Midbrain (tissue), 1 donor: ENCODE measurements around the gene KRT78.
"Not testable (repeated sequence)": the region's sequence is repeated elsewhere in the genome, so short reads cannot be mapped to it uniquely, and the experiment has no call there.

ENCODE experiments used
- DNase-seq: peaks from one replicate; lab custom pipeline; 2025; lab: John Stamatoyannopoulos, UW

Gene KRT78

GRCh38 chr12:52848661-52849255, at the start of gene KRT78:
KRT78 (minus strand) TSS chr12:52848994; CDS start chr12:52848930, 64 bp downstream.
- no peak for DNase-seq

- DNase-seq: no peak
Measured at GRCh38 chr12:52896190-52897100, 47.7 kb upstream of the KRT78 start.

GRCh38 chr12:52895726-52896189, 47.0 kb upstream of the KRT78 start:
- DNase-seq: no peak

GRCh38 chr12:52892974-52893373, 44.2 kb upstream of the KRT78 start:
- no peak for DNase-seq

- DNase-seq: no peak
Measured at GRCh38 chr12:52892207-52892852, 43.5 kb upstream of the KRT78 start.

GRCh38 chr12:52891044-52891443, 42.2 kb upstream of the KRT78 start:
- no peak for DNase-seq

- DNase-seq: no peak
Measured at GRCh38 chr12:52890417-52890816, 41.6 kb upstream of the KRT78 start.

- DNase-seq: peak; percentile 20
Measured at GRCh38 chr12:52884526-52885293, 35.9 kb upstream of the KRT78 start.

GRCh38 chr12:52880499-52880898, 31.7 kb upstream of the KRT78 start:
- DNase-seq: not testable (repeated sequence)

GRCh38 chr12:52879394-52880351, 30.9 kb upstream of the KRT78 start:
- DNase-seq: peak; percentile 82

- DNase-seq: no peak
Measured at GRCh38 chr12:52878507-52879393, 30.0 kb upstream of the KRT78 start.

GRCh38 chr12:52877242-52877641, 28.4 kb upstream of the KRT78 start:
- DNase-seq: no peak

GRCh38 chr12:52876372-52876771, 27.6 kb upstream of the KRT78 start:
- no peak for DNase-seq

- no peak for DNase-seq
Measured at GRCh38 chr12:52874573-52875435, 26.0 kb upstream of the KRT78 start.

GRCh38 chr12:52873832-52874572, 25.2 kb upstream of the KRT78 start:
- no peak for DNase-seq

GRCh38 chr12:52873513-52873831, 24.7 kb upstream of the KRT78 start:
- no peak for DNase-seq

GRCh38 chr12:52872644-52873389, 24.0 kb upstream of the KRT78 start:
- no peak for DNase-seq
